ENCODE results near the gene TBX1.

- no peak for TF ChIP-seq POLR2AphosphoS5 (IDR thresholded peaks at IDR 0.05)
- TF ChIP-seq, protein P1, sequence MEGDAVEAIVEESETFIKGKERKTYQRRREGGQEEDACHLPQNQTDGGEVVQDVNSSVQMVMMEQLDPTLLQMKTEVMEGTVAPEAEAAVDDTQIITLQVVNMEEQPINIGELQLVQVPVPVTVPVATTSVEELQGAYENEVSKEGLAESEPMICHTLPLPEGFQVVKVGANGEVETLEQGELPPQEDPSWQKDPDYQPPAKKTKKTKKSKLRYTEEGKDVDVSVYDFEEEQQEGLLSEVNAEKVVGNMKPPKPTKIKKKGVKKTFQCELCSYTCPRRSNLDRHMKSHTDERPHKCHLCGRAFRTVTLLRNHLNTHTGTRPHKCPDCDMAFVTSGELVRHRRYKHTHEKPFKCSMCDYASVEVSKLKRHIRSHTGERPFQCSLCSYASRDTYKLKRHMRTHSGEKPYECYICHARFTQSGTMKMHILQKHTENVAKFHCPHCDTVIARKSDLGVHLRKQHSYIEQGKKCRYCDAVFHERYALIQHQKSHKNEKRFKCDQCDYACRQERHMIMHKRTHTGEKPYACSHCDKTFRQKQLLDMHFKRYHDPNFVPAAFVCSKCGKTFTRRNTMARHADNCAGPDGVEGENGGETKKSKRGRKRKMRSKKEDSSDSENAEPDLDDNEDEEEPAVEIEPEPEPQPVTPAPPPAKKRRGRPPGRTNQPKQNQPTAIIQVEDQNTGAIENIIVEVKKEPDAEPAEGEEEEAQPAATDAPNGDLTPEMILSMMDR (IDR thresholded peaks at IDR 0.05; ENCODE audit: poor library complexity, severe bottlenecking): no peak
- TF ChIP-seq SMC3 (conservative IDR thresholded peaks at IDR 0.05; ENCODE audit: poor library complexity): no peak
- TF ChIP-seq RAD21 (conservative IDR thresholded peaks at IDR 0.05): no peak
- no peak for TF ChIP-seq MXI1 (conservative IDR thresholded peaks at IDR 0.05; ENCODE audit: poor library complexity, severe bottlenecking)
- TF ChIP-seq TAF1 (IDR thresholded peaks at IDR 0.05; ENCODE audit: low read depth): no peak
- TF ChIP-seq EZH2 (IDR thresholded peaks at IDR 0.05; ENCODE audit: borderline replicate concordance, insufficient read depth, low read length, poor library complexity, severe bottlenecking): no peak
- no peak for TF ChIP-seq REST (IDR thresholded peaks at IDR 0.05; ENCODE audit: borderline replicate concordance)
- TF ChIP-seq EP300 (conservative IDR thresholded peaks at IDR 0.05; ENCODE audit: poor library complexity, severe bottlenecking): no peak
Observed at GRCh38 chr22:19743651-19744050, 16.9 kb upstream of the TBX1 start.

Data from neural cell (in vitro differentiated cells).